Testis (tissue), 2 donors: Measurements from ENCODE around the gene KLF6.

ENCODE experiments used
- POLR2A ChIP-seq: fragments of 450-650 bp; IDR thresholded peaks from one replicate; pipeline ENCODE4 v1.6.1; 2017; ENCODE audit warnings: antibody characterized with exemption, mild to moderate bottlenecking, moderate library complexity
- TF ChIP-seq, protein P1 (sequence below), 3 experiments: fragments of 450-650 bp in 2 of 3; fragments of 200-600 bp in 1 of 3; sonication (generic) in 1 of 3; IDR thresholded peaks; one replicate each; pipeline ENCODE4 v1.5.1; 2016 to 2019; ENCODE audit warnings: antibody characterized with exemption in 3 of 3, mild to moderate bottlenecking in 2 of 3, moderate library complexity in 1 of 3

DNA sequence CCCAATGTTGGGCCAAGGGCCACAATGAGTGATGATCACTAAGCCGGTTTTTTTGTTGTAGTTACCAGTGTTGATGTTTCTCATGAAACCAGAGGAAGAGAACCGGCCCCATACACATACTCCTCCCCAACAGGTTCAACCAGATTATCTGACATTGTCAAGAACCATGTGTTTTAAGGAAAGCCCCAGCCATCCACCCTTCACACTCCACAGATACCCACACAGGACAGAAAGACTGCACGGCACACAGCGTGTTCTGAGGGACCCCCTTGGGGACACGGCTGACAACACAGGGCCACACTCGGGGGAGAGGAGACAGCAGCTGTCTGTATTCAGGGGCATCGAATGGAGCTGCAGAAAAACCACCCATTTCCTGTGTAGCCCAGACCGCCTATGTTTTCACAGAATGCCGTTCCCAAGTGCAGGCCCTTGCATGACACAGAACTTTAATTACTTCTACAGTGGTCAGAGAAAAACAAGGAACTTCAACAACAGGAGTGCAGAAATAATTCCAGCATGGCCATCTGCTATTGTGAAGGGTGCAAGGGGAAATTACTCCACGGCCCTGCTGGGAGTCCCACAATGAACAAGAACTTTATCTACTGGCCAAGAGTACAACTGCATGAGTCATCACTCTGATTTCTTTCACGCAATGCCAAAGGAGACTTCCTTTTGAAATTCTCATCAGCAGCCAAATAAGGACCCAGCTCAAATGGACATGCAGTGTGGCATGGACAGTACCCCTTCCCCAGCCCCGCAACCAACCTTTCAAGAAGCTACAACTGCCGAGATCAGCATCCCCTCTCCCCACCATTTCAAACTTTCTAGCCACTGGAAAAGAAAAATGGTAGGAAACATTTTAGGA is 2.3 kb downstream of the KLF6 start:
- TF ChIP-seq, protein P1, sequence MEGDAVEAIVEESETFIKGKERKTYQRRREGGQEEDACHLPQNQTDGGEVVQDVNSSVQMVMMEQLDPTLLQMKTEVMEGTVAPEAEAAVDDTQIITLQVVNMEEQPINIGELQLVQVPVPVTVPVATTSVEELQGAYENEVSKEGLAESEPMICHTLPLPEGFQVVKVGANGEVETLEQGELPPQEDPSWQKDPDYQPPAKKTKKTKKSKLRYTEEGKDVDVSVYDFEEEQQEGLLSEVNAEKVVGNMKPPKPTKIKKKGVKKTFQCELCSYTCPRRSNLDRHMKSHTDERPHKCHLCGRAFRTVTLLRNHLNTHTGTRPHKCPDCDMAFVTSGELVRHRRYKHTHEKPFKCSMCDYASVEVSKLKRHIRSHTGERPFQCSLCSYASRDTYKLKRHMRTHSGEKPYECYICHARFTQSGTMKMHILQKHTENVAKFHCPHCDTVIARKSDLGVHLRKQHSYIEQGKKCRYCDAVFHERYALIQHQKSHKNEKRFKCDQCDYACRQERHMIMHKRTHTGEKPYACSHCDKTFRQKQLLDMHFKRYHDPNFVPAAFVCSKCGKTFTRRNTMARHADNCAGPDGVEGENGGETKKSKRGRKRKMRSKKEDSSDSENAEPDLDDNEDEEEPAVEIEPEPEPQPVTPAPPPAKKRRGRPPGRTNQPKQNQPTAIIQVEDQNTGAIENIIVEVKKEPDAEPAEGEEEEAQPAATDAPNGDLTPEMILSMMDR (IDR thresholded peaks at IDR 0.05): peak in 1 of 3 experiments; percentile 28
- TF ChIP-seq POLR2A: no peak
